HepG2 (cell line): ENCODE data around the gene LRRC17. TPM values are rescaled to one million over a fixed set of nuclear protein-coding genes. Genes with fewer than 3 reads are reported as not detected.

Experiments used
- ARID4A ChIP-seq: sonication (generic); formaldehyde crosslinking; IDR thresholded peaks from 2 replicates; pipeline ENCODE4 v1.5.0; 2020; ENCODE audit warnings: mild to moderate bottlenecking, missing genetic modification reagents, borderline replicate concordance
- DPF2 ChIP-seq: sonication (generic); formaldehyde crosslinking; IDR thresholded peaks from 2 replicates; pipeline ENCODE4 v1.4.0; 2020; ENCODE audit warnings: mild to moderate bottlenecking, low read depth, missing genetic modification reagents, borderline replicate concordance
- ELF3 ChIP-seq: IDR thresholded peaks from 2 replicates; pipeline ENCODE4 v1.6.1; 2016; ENCODE audit warnings: missing genetic modification reagents, missing compliant biosample characterization
- GZF1 ChIP-seq: sonication (generic); formaldehyde crosslinking; IDR thresholded peaks from 2 replicates; pipeline ENCODE4 v1.5.1; 2020; ENCODE audit warnings: mild to moderate bottlenecking, missing genetic modification reagents
- HBP1 ChIP-seq: IDR thresholded peaks from 2 replicates; pipeline ENCODE4 v1.6.1; 2016; ENCODE audit warnings: low read depth, control low read depth
- HES4 ChIP-seq: sonication (generic); formaldehyde crosslinking; IDR thresholded peaks from 2 replicates; pipeline ENCODE4 v1.9.0; 2021; ENCODE audit warnings: mild to moderate bottlenecking, missing genetic modification reagents, borderline replicate concordance
- HOXA7 ChIP-seq: sonication (generic); formaldehyde crosslinking; IDR thresholded peaks from 2 replicates; pipeline ENCODE4 v1.8.1; 2022; ENCODE audit warnings: mild to moderate bottlenecking, missing genetic modification reagents, moderate library complexity
- LRRFIP1 ChIP-seq: sonication (generic); formaldehyde crosslinking; conservative IDR thresholded peaks from 2 replicates; pipeline ENCODE4 v1.4.0; 2020; ENCODE audit warnings: missing genetic modification reagents
- MLX ChIP-seq: IDR thresholded peaks from 2 replicates; pipeline ENCODE4 v1.6.1; 2016
- NFE2L2 ChIP-seq: fragments of 150-350 bp; IDR thresholded peaks from 2 replicates; pipeline ENCODE4 v1.6.1; 2014; ENCODE audit warnings: low read length
- NFRKB ChIP-seq: fragments of 450-650 bp; IDR thresholded peaks from 2 replicates; pipeline ENCODE4 v1.6.1; 2017
- REXO4 ChIP-seq: sonication (generic); formaldehyde crosslinking; IDR thresholded peaks from 2 replicates; pipeline ENCODE4 v1.8.0; 2022; ENCODE audit warnings: missing genetic modification reagents, mild to moderate bottlenecking, borderline replicate concordance
- RFXAP ChIP-seq: sonication (generic); formaldehyde crosslinking; IDR thresholded peaks from 2 replicates; pipeline ENCODE4 v1.4.0; 2020; ENCODE audit warnings: missing genetic modification reagents, borderline replicate concordance
- SETDB1 ChIP-seq: sonication (generic); formaldehyde crosslinking; IDR thresholded peaks from 2 replicates; pipeline ENCODE4 v1.5.1; 2020; ENCODE audit warnings: missing genetic modification reagents, mild to moderate bottlenecking, borderline replicate concordance
- SRY ChIP-seq: sonication (generic); formaldehyde crosslinking; IDR thresholded peaks from 2 replicates; pipeline ENCODE4 v1.8.0; 2022; ENCODE audit warnings: mild to moderate bottlenecking, missing genetic modification reagents
- ZBTB20 ChIP-seq: sonication (generic); formaldehyde crosslinking; IDR thresholded peaks from 2 replicates; pipeline ENCODE4 v1.8.1; 2023; ENCODE audit warnings: missing genetic modification reagents, low read depth, mild to moderate bottlenecking, borderline replicate concordance
- ZNF484 ChIP-seq: sonication (generic); formaldehyde crosslinking; IDR thresholded peaks from 2 replicates; pipeline ENCODE4 v1.5.1; 2020; ENCODE audit warnings: mild to moderate bottlenecking, low read depth, missing genetic modification reagents, borderline replicate concordance
- ZNF574 ChIP-seq: sonication (generic); formaldehyde crosslinking; IDR thresholded peaks from 2 replicates; pipeline ENCODE4 v1.4.0; 2020; ENCODE audit warnings: missing genetic modification reagents
- ZSCAN29 ChIP-seq: sonication (generic); formaldehyde crosslinking; conservative IDR thresholded peaks from 2 replicates; pipeline ENCODE4 v1.4.0; 2020; ENCODE audit warnings: mild to moderate bottlenecking, missing genetic modification reagents
- polyA plus RNA-seq, 8 experiments: library from polyadenylated mRNA; depleted of rRNA in 3 of 8; stranded (reverse) in 7 of 8; unstranded in 1 of 8; fragments of >200 nt; fragmentation: Illumina TruSeq in 4 of 8; extraction: Trizol in 4 of 8; gene quantifications; 2 replicates each; pipeline versions ENCODE4 v1.2.1 to v1.2.3, GENCODE V29; 2011 to 2016; ENCODE audit warnings: low read depth in 4 of 8, missing spikeins in 1 of 8, mixed read lengths in 1 of 8; ENCODE audit not compliant: insufficient read depth in 1 of 8
- total RNA-seq, 5 experiments: library from RNA; depleted of rRNA; stranded (reverse); fragments of >200 nt; fragmentation: Illumina TruSeq; extraction: Trizol; gene quantifications; 2 replicates each; pipeline ENCODE4 v1.2.3, GENCODE V29; 2016; ENCODE audit warnings: low read depth in 1 of 5

Gene LRRC17
- total and polyA plus RNA-seq, 2 of the 13 experiments (the other 11 are each of a cell fraction or from before 2014, with no cell fraction given), result 0.20 to 0.66 TPM

GRCh38 chr7:102869195-102869594 is 43.6 kb upstream of the LRRC17 start (continued):
- TF ChIP-seq LRRFIP1 (CRISPR knock-in tag) (no peak), ARID4A (CRISPR knock-in tag) (no peak), ZNF484 (no peak), ELF3 (CRISPR knock-in tag) (peak; percentile 60; the same call in 1 of the 2 replicates), MLX (CRISPR knock-in tag) (no peak), NFRKB (no peak), HOXA7 (CRISPR knock-in tag) (no peak), ZSCAN29 (CRISPR knock-in tag) (no peak), ZNF574 (CRISPR knock-in tag) (no peak), RFXAP (CRISPR knock-in tag) (no peak), GZF1 (CRISPR knock-in tag) (no peak), NFE2L2 (no peak), ZBTB20 (CRISPR knock-in tag) (peak; percentile 90; the same call in 1 of the 2 replicates), SETDB1 (CRISPR knock-in tag) (no peak), REXO4 (CRISPR knock-in tag) (no peak), HBP1 (CRISPR knock-in tag) (no peak), DPF2 (peak; percentile 48; the same call in 1 of the 2 replicates), SRY (no peak), HES4 (no peak)
